ENCODE measurements around the gene ATXN1.
A peak's percentile ranks its signal among the peaks of the same experiment; 100 is the strongest.

ATXN1 gene

DNA sequence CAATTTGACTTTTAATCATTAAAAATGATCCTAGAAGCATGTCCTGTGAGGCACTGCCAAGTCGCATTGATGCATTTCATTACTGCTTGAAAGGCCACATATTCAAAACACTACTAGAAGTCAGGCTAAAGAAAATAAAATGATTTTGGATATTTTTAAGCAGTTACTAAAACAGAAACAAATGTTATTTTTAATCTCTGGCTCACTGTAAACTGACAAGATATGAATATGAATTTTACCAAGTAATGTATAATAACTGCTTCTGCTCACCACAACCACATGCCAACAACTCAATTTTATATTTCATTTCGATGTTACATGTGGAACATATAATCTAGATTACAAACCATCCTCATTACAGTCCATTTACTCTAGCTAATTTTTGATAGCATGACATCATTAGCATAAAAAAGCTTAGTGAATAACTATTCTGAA, 90.6 kb downstream of the ATXN1 start:
- no peak for DNase-seq

DNA sequence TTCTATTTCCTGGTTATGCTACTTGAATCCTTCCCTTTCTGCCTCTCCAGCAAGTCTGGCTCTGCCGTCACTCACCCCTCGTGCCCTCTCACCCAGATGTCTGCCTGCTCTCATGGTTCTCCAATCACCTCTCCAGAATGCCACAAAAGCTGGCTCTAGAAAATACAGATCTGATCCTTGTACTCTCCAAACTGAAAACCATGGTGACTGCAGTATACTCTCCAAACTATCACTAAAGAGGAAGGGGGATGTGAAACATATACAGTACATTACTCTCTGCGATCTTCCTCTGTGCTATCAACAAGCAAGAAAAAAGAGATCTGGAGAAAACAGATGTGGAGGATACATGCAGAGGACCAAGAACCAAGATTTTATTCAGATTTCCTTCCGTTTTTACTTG, 91.1 kb downstream of the ATXN1 start:
- DNase-seq = no peak

DNA sequence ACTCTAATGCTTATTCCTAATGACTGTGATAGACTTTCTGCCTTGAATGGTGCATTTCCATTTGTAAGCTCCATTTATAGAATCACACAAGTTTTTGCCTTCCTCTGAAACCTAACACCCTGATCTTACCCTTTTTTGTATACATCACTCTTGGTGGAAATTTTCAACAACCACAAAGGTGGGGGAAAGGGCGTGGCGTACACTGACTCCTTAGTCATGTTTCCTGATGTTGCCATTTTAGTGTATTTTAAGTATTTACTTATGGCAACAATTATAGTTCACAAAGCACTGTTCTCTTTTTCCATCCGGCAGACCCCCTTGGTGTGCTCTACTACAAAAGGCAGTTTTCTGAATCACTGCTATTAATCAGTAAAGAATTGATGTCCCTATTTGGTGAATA, 92.0 kb downstream of the ATXN1 start:
- no peak for DNase-seq

DNA sequence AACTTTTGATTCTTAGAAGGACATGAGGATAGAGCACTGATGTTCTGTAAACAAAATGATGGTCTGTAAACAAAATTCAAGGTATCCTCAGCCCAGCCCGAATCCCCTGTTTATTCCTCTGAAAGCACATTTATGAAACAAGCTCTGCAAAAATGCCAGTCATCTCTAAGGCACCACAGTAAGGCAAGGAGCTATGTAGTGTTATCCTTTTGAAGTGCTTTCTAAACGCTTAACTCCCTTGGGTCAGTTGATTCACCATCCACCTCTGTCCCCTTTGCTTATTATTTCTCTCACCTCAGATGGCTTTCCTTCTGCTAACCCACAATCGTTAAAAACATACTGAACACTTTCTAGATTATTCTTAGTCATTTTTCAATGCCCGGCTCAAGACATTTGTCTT, 93.8 kb downstream of the ATXN1 start:
- no peak for DNase-seq

DNA sequence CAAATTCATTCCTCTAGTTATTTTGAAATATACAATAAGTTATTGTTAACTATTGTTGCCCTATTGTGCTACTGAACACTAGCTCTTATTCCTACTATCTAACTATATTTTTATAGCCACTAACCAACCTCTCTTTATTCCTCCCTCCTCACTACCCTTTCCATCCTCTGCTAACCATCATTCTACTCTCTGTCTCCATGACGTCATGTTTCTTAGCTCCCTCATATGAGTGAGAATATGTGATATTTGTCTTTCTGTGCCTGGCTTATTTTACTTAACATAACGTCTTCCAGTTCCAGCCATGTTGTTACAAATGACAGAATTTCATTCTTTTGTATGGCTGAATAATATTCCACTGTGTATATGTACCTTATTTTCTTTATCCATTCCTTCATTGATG, 95.3 kb downstream of the ATXN1 start:
- no peak for DNase-seq

DNA sequence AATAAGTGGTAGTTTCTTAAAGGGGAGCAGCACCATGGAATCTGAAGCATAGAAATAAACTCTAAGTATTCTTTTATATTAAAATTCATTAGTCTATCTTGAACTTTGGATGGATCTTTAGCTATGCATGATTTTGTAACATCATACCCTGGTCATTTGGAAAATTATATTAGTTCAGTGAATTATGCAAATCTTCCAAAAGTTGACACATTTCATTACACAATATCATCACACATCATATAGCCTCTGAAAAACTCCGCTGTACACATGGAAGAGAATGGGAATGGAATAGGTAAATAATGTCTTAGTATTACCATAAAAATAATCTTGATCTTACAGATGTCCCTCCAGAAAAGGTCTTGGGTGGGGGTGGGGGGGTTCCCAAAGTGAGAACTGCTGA, 96.1 kb downstream of the ATXN1 start:
- no peak for DNase-seq

DNA sequence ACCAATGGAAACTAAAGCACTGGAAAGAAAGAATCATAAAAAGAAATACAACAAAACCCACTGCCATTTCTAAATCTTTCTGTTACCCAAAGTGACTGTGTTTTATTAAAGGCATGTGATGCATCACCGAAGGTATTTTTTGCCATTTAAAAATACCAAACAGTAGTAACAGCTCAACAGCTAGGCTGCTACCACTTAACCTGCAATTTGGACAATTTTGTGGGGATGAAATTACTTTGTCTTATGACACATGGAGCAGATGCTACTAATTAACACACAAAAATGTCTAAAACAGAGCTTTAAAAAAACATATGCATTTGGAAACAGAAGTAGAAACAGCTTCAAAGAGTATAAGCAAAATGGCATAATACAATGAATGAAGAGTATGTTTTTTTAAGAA, 97.4 kb downstream of the ATXN1 start:
- no peak for DNase-seq

DNA sequence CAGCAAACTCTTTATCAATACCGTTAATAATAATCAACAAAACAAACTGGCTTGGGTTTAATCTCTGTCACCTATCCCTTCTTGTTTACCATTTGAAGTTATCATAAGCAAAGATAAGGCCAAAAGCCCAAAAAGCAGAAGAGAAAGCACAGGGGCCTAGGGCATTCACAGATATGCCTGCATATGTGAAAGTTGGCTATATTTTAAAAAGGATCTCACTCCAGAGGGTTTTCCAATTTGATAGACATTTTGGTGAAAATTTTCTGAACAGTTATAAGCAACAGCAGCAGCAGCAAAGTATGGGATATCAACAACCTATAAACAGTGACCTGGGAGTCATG, 101.1 kb downstream of the ATXN1 start:
- no peak for DNase-seq

DNA sequence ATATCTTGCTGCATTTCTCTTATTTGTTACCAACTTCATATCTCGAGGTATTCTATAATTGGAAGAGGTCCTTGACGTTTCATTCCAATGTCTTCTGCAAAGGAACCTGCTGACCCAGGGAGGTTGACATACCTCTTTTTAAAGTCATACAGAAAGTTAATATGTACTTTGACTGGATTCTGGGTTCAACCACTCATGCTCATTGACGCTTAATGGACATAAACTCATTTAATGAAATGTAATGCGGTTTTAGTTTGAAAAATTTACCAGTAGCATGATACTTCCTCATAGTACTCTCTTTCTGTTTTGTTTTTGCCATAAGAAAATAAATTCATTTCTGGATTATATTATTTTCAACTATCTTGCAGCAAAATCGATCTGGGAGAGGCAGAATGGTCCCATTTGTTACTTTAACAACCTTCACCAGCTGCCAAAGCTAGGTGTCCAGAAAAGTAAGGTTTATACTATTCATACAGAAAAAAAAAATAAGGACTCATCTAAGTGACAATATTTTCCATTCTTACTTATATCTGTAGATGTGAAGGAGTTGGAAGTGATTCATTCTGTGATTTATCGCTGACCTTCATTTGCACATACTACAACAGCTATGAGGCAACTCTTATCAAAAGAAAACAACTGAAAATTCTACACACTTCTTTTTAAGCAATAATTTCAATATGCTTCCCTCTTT, 101.6 kb downstream of the ATXN1 start:
- no peak for DNase-seq

DNA sequence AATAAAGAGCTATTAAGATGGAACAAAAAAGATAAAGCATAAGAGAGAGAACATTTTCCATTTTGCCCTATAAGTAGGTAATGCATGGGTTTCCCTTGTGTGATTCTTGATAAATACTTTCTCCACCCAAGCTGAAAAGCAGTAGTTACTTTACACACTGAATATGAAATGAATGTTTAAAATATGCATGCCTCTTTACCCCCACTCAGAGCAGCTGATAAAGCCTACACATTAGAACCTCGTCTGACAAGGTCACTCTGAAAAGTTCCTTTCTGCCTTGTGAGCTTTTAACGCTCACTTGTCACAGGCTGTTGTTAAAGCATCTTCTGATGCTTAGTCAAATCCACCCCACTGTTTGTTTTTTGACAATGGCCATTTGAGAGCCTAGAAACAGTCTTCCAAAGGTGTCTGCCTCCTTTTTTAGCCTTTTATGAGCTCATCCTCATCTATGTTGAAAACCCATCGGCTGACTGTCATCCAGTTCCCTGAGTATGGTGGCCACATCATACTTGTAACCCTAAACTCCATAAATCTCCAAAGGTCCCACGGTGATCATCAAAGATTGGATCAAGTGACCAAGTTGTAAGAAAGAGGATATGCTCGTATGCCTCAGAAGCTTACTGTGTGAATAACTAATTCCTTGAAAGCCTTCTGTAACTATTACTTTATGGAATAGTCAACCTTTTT, 102.8 kb downstream of the ATXN1 start:
- DNase-seq = no peak

DNA sequence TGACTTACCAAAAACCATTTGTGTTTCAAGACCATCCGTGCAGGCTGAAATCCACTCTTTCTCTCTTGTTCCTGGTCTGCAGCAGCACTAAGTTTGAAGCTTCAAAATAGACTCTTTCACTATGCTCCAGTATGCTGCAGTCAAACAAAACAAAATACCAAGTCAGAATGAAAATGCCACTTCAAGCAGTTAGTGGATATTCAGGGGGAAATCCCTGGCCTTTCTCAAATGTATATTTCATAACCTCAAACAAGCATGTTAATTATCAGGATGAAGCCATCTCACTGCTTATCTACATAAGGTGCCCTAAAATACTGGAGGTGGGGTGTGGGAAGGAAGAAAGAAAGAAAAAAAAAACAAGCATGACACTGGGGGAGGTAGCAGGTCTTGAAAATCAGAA, 103.5 kb downstream of the ATXN1 start:
- no peak for DNase-seq

DNA sequence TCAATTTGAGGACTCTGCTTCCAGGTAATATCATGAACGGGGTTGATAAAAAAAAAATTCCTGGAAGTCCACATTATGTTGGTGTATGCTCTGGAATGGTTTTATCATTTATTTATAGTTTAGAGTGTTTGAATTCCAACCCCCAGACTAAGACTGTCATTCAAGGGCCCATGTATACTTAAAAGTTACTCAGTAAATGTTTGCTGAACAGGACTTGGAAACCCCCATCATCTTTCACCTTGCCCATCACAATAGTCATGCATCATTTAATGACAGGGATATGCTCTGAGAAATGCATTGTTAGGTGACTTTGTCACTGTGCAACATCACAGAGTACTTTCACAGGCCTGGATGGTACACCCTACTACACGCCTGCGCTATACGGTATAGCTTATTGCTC, 104.8 kb downstream of the ATXN1 start:
- no peak for DNase-seq

DNA sequence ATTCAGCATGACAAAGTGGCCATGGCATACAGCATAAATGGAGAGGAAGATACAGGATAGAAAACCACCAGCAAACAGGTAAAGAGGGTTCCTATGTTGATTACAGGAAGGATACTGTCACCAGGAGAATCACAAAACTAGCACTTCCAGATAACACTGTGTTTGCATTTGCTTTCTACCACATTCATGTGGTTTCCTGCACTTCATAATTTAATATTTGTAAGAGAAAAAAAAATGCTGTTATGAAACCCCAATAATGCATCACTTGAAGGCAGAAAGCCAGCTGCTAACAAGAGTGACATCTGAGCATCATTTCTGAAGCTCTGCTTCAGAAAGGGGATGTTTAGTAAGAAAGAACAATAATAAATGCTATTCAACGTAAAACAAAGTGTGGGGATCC, 106.6 kb downstream of the ATXN1 start:
- DNase-seq = no peak

DNA sequence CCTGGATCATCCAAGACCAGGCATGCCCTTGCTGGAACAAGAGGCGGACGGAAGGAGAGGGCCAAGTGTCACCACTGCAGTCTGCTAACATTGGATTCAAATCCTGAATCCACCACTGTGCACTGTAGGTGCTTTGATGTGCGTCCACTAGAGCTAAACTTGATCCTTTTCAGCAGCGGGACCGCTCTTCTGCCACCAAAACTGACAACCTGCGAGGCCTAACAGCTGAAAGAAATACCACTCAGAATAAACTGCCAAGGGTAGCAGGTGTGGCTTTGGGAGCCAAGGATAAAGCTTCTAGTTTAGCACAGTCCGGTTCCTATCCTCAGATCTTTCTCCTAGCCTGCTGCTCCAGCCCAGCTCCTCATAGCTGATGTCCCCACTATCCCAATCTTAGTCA, 108.0 kb downstream of the ATXN1 start:
- no peak for DNase-seq

DNA sequence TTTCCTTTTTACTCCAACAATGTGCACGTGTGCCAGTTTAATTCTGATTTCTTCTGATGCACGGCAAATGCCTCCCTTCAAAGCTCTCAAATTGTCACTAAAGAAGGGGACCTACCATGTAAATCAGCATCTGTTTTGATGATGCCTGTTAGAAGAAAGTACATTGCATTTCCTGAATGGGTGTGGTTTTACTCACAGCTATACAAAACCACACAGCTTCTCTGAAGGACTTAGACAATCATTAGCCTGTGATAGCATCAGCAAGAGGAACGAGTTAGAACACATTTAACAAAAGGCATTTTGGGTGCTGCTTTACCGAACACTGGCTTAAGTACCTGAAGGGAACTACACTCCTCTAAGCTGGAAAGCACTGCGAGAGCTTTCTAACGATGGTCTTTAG, 109.4 kb downstream of the ATXN1 start:
- no peak for DNase-seq

DNA sequence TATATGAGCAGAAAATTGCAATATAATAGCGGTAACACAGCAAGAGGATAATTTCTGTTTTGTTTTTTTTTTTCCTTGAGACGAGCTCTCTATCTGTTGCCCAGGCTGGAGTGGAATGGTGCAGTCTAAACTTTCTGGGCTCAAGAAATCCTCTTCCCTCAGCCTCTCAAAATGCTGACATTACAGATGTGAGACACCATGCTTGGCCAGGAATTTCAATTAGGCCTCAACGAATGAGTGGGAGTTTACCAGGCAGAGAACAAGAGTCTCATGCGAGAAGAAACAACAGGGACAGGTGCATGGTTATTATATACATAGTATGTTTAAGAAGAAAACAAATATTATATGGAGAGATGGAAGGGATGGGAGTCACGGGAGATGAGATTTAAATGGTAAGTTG, 111.4 kb downstream of the ATXN1 start:
- DNase-seq = no peak

DNA sequence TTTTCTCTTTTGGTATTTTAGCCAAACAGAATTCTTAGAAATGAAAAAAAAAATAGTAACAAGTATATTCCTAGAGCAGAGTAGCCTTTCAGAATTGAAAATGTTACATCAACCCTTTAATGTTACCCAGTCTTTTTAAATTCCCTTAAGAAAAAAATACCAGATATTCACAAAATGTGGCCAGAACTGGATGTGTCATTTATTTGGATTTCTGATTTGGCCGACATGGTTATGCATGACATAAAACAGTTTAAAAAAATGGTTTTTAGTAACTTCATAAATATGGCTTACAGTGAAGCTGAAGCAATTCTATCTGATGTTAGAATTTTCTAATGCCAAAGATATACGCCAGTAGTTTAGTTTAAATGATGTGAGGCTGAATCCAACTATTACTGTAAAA, 112.0 kb downstream of the ATXN1 start:
- no peak for DNase-seq

DNA sequence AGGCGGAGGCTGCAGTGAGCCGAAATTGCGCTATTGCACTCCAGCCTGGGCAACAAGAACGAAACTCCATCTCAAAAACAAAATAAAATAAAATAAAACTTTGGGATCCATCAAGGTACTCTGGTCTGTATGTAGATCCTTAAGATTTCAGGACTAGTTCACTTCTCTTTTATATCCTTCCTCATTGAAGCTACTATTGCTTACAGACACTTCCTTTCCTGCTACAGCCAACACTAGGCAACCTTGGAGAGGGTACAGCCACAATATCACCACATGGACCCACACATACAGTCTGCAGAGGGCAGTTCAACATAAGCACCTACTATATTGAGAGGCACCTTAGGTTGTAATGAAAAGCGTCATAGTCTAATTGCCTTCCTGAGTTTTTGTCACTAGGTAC, 113.3 kb downstream of the ATXN1 start:
- DNase-seq = no peak

DNA sequence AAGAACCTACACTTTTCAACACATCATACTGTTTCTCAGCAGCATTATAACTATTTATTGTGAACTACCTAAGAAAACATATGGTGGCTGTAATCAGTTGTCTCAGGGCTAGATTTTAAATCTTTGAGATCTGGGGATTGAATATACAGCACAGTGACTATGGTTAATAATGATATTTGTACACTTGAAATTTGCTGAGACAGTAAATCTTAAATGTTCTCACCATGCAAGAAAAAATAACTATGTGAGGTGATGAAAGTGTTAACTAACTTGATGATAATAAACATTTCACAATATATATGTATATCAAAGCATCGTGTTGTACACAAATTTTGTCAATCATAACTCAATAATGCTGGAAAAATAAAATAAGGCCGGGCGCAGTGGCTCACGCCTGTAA, 113.8 kb downstream of the ATXN1 start:
- no peak for DNase-seq

DNA sequence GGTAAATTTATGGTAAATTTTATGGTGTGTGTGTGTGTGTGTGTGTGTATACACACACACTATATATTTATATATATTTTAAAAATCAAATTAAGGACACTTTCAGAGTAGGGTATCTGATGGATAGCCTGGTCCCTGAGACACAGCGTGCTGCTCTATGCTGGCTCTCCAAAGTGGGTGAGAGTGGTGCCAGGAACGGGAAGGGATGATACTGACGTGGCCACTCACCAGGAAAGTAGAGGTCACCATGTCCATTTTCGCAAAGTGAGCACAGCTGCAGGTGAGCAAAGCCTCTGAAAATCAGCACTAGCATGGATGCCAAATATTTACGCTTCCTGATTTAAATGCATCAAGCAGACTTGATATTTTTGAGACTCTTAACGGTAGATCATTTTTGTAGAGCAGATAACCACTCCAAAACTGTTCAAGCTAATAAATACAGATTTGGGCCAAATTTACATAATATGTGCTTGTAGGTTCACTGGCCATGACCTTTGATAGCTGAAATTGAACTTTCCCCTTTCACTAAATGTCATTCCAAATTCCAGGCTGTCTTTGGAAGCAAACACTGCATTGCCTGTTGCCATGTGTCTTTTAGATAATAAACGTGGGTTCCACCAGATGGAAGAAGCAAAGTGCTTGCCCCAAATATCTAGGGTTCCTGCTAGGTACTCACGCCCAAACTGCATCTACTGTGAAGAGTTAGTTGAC, 116.6 kb downstream of the ATXN1 start:
- no peak for DNase-seq

DNA sequence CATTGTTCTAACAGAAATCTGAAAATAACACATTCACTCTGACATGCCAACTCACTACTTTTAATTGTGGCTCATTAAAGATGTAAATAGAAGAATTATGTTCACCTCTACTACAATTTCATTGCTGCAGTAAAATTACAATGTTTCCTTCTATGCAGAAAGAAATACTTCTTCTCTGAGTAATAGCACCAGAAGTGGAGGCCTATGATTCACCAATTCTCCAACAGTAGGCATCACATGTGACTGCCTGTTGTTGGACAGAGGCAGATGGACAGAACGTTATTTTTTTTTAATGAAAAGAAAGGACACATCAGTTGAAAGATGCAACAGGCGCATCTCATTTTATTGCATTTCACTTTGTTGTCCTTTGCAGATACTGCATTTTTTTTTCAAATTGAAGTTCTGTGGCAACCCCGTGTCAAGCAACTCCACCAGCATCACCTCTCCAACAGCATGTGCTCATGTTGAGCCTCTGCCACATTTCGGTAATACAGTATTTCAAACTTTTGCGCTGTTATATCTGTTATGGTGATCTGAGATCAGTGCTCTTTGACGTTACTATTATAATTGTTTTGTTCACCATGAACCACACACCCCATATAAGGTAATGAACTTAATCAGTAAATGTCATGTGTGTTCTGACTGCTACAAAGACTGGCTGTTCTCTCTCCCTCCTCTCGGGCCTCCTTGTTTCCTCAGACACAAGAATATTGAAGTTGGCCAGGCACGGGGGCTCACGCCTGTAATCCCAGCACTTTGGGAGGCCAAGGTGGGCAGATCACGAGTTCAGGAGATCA, 121.4 kb downstream of the ATXN1 start:
- DNase-seq = peak; percentile 78

DNA sequence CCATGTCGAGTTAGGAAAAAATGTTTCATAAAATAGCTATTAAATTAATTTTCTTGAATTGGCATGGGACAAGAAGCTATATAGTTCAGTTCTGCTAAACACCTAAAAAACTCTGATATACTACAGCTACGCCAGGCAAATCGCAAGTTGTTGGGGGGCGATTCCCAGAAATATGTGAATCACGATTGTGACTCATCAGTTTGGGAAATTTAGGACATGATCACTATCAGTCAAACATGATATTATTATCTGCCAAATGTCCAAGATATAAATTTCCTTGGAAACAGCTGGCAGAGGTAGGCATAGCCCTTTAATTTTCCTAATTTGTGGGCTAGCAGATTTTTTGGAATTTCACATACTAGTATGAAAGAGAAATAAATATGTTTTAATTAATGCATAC, 123.6 kb downstream of the ATXN1 start:
- DNase-seq = no peak

DNA sequence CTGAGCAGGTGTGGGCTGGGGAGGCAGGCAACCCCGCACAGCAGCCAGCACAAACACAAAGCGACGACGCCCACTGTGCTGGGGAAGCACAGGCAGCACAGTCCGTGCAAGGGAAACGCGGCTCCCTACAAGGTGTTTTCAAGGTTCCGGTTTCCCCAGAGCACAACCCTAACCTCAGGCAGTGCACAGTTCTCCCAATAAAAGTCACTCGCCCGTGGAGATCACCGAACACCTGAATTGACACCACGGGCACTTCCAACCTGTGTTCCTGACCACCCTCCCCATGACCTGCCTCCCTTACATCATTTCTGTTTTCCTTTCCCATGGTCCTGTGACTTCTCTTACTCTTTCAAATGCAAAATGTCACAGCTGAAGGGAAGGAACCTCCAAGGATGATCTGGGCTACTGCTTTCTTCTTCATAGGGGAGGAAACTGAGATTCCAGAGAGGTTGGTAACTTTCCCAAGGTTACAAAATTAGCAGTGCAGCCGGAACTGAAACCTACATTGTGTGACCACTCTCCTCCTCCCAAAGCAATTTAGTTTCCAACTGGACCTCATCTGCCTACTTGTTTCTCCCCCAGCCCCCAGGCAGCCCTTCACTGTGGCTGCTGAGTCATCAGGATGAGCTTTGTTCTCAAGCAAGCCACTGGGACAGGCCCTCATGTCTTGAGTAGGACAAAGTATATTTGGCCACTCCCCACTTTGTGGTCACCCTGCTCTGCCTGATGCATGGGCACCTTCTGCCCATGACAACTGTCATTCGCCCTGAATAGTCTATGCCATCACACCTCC, 125.3 kb downstream of the ATXN1 start:
- DNase-seq = peak; percentile 88
